T-helper 2 cell treated with Interferon-gamma antibody and Interleukin-4, amounts not matched to agents 5 μg/mL and 100 μg/mL, for 36 hours (primary cell): Measurements from ENCODE around the gene PCDH1.

Experiments
- DNase-seq: peaks from one replicate; pipeline ENCODE4 v3.0.0; 2021; ENCODE audit warnings: low spot score
- H3K27ac Mint-ChIP-seq: one replicate; pipeline ENCODE4 v1.8.0; 2021; ENCODE audit warnings: mild to moderate bottlenecking, mixed read lengths
- H3K27me3 Mint-ChIP-seq: one replicate; pipeline ENCODE4 v1.8.0; 2021; ENCODE audit warnings: low read depth, mixed read lengths
- H3K36me3 Mint-ChIP-seq: one replicate; pipeline ENCODE4 v1.8.0; 2021; ENCODE audit warnings: low read depth, mixed read lengths
- H3K4me1 Mint-ChIP-seq: one replicate; pipeline ENCODE4 v1.8.0; 2021; ENCODE audit warnings: low read depth, mixed read lengths
- H3K4me3 Mint-ChIP-seq: one replicate; pipeline ENCODE4 v1.8.0; 2022; ENCODE audit warnings: mild to moderate bottlenecking, moderate library complexity, mixed read lengths
- H3K9me3 Mint-ChIP-seq: one replicate; pipeline ENCODE4 v1.8.0; 2021; ENCODE audit warnings: mixed read lengths

The PCDH1 gene

DNA sequence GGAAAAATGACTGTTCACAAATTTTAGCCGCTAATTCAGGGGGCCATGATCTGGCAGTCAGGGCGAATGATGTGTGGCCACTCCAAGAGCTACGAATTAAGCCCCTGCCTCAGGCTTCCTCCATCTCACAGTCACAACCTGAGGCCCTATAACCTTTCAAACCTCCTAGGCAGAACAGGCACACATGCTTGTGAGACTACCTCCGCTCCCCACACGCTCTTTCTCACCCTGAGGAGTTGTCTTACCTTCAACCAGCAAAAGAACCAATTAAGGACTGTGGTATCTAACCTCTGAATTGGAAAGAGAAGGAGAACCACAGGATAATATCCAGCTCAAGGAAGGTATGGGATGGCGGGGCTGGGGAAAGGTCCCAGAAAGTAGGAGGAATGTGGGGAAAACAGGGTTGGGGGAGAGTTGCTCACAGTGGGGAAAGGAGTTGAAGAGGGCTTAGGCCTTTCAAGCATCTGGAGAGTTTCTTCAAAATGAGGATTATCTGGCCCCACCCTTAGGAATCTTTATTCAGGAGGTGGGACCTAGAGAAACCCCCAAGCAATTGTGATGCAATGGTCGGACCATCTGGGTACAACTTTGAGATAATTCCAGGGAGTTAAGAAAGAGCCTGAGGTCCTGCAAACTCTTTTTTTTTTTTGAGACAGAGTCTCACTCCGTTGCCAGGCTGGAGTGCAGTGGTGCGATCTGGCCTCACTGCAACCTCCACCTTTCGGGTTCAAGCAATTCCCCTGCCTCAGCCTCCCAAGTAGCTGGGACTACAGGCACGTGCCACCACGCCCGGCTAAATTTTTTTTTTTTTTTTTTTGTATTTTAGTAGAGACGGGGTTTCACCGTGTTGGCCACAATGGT lies 5.5 kb downstream of the PCDH1 start:
- H3K4me1 Mint-ChIP-seq, result peaks cover 6% of the 10 kb centered on the region
- no peak overlapping the region for H3K4me3 Mint-ChIP-seq
- no peak overlapping the region for H3K27ac Mint-ChIP-seq
- H3K36me3 Mint-ChIP-seq, result no peaks in the 10 kb centered on the region
- H3K27me3 Mint-ChIP-seq, result peaks cover 65% of the 10 kb centered on the region
- no peak for DNase-seq
- H3K9me3 Mint-ChIP-seq, result no peaks in the 10 kb centered on the region

DNA sequence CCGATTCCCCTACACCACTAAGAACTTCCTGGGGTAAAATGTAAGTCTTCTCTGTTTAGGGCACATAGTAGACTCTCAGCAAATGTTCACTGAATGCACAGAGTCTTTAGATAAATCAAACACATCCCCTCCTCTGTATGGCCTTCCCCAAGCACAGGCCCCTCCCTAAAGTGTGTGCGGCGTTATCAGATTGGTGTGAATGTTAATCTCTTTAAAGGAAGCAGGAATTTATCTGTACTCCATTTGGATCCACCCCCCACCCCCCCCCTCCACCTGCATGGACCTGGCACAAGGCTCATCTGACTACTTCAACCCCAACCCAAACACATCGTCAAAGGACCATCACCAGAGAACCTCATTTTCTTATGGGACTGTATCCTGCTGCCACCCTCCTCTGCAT lies 6.3 kb downstream of the PCDH1 start:
- no peak for DNase-seq
- H3K36me3 Mint-ChIP-seq, result no peaks in the 10 kb centered on the region
- no peaks in the 10 kb centered on the region for H3K4me1 Mint-ChIP-seq
- H3K4me3 Mint-ChIP-seq, result no peak overlapping the region
- H3K9me3 Mint-ChIP-seq, result no peaks in the 10 kb centered on the region
- H3K27me3 Mint-ChIP-seq, result peaks cover 61% of the 10 kb centered on the region
- H3K27ac Mint-ChIP-seq, result no peak overlapping the region

- H3K9me3 Mint-ChIP-seq, result no peaks in the 10 kb centered on the region
- H3K27me3 Mint-ChIP-seq, result peaks cover 59% of the 10 kb centered on the region
- DNase-seq, result no peak
- H3K36me3 Mint-ChIP-seq, result no peaks in the 10 kb centered on the region
- no peak overlapping the region for H3K27ac Mint-ChIP-seq
- H3K4me3 Mint-ChIP-seq, result no peak overlapping the region
- H3K4me1 Mint-ChIP-seq, result no peaks in the 10 kb centered on the region
Measured at GRCh38 chr5:141870871-141871270, 7.3 kb downstream of the PCDH1 start.

- H3K27ac Mint-ChIP-seq, result no peak overlapping the region
- H3K4me3 Mint-ChIP-seq, result no peak overlapping the region
- DNase-seq, result no peak
- H3K9me3 Mint-ChIP-seq, result no peaks in the 10 kb centered on the region
- peaks cover 53% of the 10 kb centered on the region for H3K27me3 Mint-ChIP-seq
- H3K4me1 Mint-ChIP-seq, result no peaks in the 10 kb centered on the region
- H3K36me3 Mint-ChIP-seq, result no peaks in the 10 kb centered on the region
Measured at GRCh38 chr5:141870228-141870627, 8.0 kb downstream of the PCDH1 start.

GRCh38 chr5:141869514-141869913 lies 8.7 kb downstream of the PCDH1 start:
- DNase-seq, result no peak
- Mint-ChIP-seq H3K27ac (no peak overlapping the region), H3K9me3 (no peaks in the 10 kb centered on the region)

GRCh38 chr5:141869040-141869439 lies 9.2 kb downstream of the PCDH1 start:
- Mint-ChIP-seq H3K27ac (no peak overlapping the region), H3K9me3 (no peaks in the 10 kb centered on the region), H3K27me3 (peaks cover 41% of the 10 kb centered on the region), H3K4me3 (no peak overlapping the region), H3K4me1 (no peaks in the 10 kb centered on the region), H3K36me3 (no peaks in the 10 kb centered on the region)
- DNase-seq, result no peak

More at GRCh38 chr5:141869514-141869913, 8.7 kb downstream of the PCDH1 start:
- H3K36me3 Mint-ChIP-seq, result no peaks in the 10 kb centered on the region
- H3K27me3 Mint-ChIP-seq, result peaks cover 46% of the 10 kb centered on the region
- no peak overlapping the region for H3K4me3 Mint-ChIP-seq
- no peaks in the 10 kb centered on the region for H3K4me1 Mint-ChIP-seq

- Mint-ChIP-seq H3K27me3 (peaks cover 36% of the 10 kb centered on the region), H3K4me1 (no peaks in the 10 kb centered on the region), H3K4me3 (no peak overlapping the region), H3K36me3 (no peaks in the 10 kb centered on the region), H3K27ac (no peak overlapping the region), H3K9me3 (no peaks in the 10 kb centered on the region)
- DNase-seq, result no peak
Measured at GRCh38 chr5:141868541-141868940, 9.7 kb downstream of the PCDH1 start.

- Mint-ChIP-seq H3K9me3 (no peaks in the 10 kb centered on the region), H3K4me1 (no peaks in the 10 kb centered on the region), H3K27me3 (peaks cover 34% of the 10 kb centered on the region), H3K36me3 (no peaks in the 10 kb centered on the region), H3K4me3 (no peak overlapping the region), H3K27ac (no peak overlapping the region)
- no peak for DNase-seq
Measured at GRCh38 chr5:141867651-141868050, 10.6 kb downstream of the PCDH1 start.

- Mint-ChIP-seq H3K4me3 (no peak overlapping the region), H3K36me3 (no peaks in the 10 kb centered on the region), H3K27me3 (peaks cover 31% of the 10 kb centered on the region), H3K4me1 (no peaks in the 10 kb centered on the region), H3K27ac (no peak overlapping the region), H3K9me3 (no peaks in the 10 kb centered on the region)
- no peak for DNase-seq
Measured at GRCh38 chr5:141867139-141867538, 11.1 kb downstream of the PCDH1 start.

- no peak overlapping the region for H3K27ac Mint-ChIP-seq
- H3K9me3 Mint-ChIP-seq, result no peaks in the 10 kb centered on the region
- no peak overlapping the region for H3K4me3 Mint-ChIP-seq
- no peaks in the 10 kb centered on the region for H3K4me1 Mint-ChIP-seq
- no peak for DNase-seq
- H3K36me3 Mint-ChIP-seq, result no peaks in the 10 kb centered on the region
- H3K27me3 Mint-ChIP-seq, result peaks cover 34% of the 10 kb centered on the region
Measured at GRCh38 chr5:141866096-141866495, 12.1 kb downstream of the PCDH1 start.

DNA sequence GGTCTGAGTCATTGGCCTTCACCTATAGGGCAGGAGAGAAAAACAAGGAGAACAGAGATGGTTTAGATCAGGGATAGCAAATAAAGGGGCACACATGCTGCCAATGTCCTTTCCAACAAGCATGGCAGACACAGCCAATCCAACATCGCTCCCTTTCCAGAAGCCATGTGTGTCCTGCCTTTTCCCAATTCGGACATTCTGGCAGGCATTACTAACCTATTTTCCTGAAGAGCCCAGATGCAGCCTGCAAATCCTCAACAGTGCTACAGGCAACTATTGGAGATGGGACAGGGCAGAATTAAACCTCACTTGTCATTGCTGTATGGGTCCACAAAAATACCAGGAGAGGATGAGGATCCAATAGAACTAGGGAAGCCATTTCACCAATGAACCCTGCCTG lies 12.8 kb downstream of the PCDH1 start:
- DNase-seq, result no peak
- Mint-ChIP-seq H3K4me1 (no peaks in the 10 kb centered on the region), H3K36me3 (no peaks in the 10 kb centered on the region)

GRCh38 chr5:141864371-141865370 lies 13.5 kb downstream of the PCDH1 start:
- H3K4me1 Mint-ChIP-seq, result no peaks in the 10 kb centered on the region
- H3K27me3 Mint-ChIP-seq, result peaks cover 23% of the 10 kb centered on the region
- no peaks in the 10 kb centered on the region for H3K9me3 Mint-ChIP-seq
- H3K36me3 Mint-ChIP-seq, result no peaks in the 10 kb centered on the region
- no peak overlapping the region for H3K27ac Mint-ChIP-seq
- H3K4me3 Mint-ChIP-seq, result no peak overlapping the region
- DNase-seq, result no peak

More for the DNA sequence above, 12.8 kb downstream of the PCDH1 start:
- H3K27me3 Mint-ChIP-seq, result peaks cover 27% of the 10 kb centered on the region
- no peak overlapping the region for H3K4me3 Mint-ChIP-seq
- no peaks in the 10 kb centered on the region for H3K9me3 Mint-ChIP-seq
- H3K27ac Mint-ChIP-seq, result no peak overlapping the region

- Mint-ChIP-seq H3K27ac (no peak overlapping the region), H3K36me3 (no peaks in the 10 kb centered on the region), H3K4me1 (no peaks in the 10 kb centered on the region), H3K9me3 (no peaks in the 10 kb centered on the region), H3K4me3 (no peak overlapping the region), H3K27me3 (peaks cover 27% of the 10 kb centered on the region)
- DNase-seq, result no peak
Measured at GRCh38 chr5:141863569-141864178, 14.5 kb downstream of the PCDH1 start.
